ENCODE measurements around the gene EPS8L3.

DNA sequence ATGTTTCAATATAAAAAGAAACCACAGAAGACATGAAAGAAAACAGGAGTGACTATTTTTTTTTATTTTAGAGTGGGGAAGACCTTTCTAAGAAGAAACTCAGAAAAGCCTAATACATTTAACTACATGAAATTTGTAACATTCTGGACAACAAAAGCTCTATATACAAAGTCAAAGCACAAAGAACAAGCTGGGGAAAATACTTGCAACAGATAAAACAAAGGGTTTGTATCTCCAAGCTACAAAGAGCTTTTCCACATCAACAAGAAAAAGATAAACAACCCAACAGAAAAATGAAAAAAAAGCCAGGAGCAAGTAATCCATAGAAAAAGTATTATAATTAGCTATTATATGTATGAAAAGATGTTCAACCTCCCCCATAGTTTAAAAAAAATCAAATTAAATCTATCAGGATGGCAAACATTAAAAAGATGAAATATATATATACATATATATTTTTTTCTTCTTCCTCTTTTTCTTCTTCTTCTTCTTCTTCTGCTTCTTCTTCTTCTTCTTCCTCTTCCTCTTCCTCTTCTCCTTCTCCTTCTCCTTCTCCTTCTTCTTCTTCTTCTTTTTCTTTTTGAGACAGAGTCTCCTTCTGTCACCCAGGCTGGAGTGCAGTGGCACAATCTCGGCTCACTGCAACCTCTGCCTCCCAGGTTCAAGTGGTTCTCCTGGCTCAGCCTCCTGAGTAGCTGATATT is 49.1 kb upstream of the EPS8L3 start:
- TF ChIP-seq, protein P1, sequence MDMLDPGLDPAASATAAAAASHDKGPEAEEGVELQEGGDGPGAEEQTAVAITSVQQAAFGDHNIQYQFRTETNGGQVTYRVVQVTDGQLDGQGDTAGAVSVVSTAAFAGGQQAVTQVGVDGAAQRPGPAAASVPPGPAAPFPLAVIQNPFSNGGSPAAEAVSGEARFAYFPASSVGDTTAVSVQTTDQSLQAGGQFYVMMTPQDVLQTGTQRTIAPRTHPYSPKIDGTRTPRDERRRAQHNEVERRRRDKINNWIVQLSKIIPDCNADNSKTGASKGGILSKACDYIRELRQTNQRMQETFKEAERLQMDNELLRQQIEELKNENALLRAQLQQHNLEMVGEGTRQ (IDR thresholded peaks at IDR 0.05; ENCODE audit: borderline replicate concordance, low read depth, low read length): no peak
- TF ChIP-seq POLR2AphosphoS5 (IDR thresholded peaks at IDR 0.05; ENCODE audit: low read depth, low read length): no peak
- TF ChIP-seq RFX5 (IDR thresholded peaks at IDR 0.05; ENCODE audit: low read length): no peak
- no peak for TF ChIP-seq ELF1 (IDR thresholded peaks at IDR 0.05)
- TF ChIP-seq, protein P2, sequence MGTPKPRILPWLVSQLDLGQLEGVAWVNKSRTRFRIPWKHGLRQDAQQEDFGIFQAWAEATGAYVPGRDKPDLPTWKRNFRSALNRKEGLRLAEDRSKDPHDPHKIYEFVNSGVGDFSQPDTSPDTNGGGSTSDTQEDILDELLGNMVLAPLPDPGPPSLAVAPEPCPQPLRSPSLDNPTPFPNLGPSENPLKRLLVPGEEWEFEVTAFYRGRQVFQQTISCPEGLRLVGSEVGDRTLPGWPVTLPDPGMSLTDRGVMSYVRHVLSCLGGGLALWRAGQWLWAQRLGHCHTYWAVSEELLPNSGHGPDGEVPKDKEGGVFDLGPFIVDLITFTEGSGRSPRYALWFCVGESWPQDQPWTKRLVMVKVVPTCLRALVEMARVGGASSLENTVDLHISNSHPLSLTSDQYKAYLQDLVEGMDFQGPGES (IDR thresholded peaks at IDR 0.05; ENCODE audit: low read depth, low read length): no peak
- TF ChIP-seq NFIC (IDR thresholded peaks at IDR 0.05; ENCODE audit: borderline replicate concordance): no peak
- TF ChIP-seq, protein P3, sequence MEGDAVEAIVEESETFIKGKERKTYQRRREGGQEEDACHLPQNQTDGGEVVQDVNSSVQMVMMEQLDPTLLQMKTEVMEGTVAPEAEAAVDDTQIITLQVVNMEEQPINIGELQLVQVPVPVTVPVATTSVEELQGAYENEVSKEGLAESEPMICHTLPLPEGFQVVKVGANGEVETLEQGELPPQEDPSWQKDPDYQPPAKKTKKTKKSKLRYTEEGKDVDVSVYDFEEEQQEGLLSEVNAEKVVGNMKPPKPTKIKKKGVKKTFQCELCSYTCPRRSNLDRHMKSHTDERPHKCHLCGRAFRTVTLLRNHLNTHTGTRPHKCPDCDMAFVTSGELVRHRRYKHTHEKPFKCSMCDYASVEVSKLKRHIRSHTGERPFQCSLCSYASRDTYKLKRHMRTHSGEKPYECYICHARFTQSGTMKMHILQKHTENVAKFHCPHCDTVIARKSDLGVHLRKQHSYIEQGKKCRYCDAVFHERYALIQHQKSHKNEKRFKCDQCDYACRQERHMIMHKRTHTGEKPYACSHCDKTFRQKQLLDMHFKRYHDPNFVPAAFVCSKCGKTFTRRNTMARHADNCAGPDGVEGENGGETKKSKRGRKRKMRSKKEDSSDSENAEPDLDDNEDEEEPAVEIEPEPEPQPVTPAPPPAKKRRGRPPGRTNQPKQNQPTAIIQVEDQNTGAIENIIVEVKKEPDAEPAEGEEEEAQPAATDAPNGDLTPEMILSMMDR (IDR thresholded peaks at IDR 0.05): no peak
- TF ChIP-seq TAF1 (IDR thresholded peaks at IDR 0.05; ENCODE audit: borderline replicate concordance, low read depth, low read length): no peak
